Measurements from ENCODE around the gene BRSK2.

The BRSK2 gene

GRCh38 chr11:1377231-1377780 lies 12.4 kb upstream of the BRSK2 start:
- no peak for DNase-seq

GRCh38 chr11:1381793-1382425 lies 7.8 kb upstream of the BRSK2 start:
- DNase-seq: peak; percentile 17

- DNase-seq: no peak
Measured at GRCh38 chr11:1382429-1382828, 7.3 kb upstream of the BRSK2 start.

- DNase-seq: peak; percentile 87
Measured at GRCh38 chr11:1382831-1383607, 6.7 kb upstream of the BRSK2 start.

- no peak for DNase-seq
Measured at GRCh38 chr11:1384199-1384970, 5.3 kb upstream of the BRSK2 start.

- no peak for DNase-seq
Measured at GRCh38 chr11:1387521-1387920, 2.2 kb upstream of the BRSK2 start.

- DNase-seq: no peak
Measured at GRCh38 chr11:1387961-1388762, 1.6 kb upstream of the BRSK2 start.

- DNase-seq: no peak
Measured at GRCh38 chr11:1388763-1389102, 1.0 kb upstream of the BRSK2 start.

GRCh38 chr11:1389103-1389931 lies 417 bp upstream of the BRSK2 start:
- DNase-seq: peak; percentile 98

GRCh38 chr11:1390569-1391164 lies 933 bp downstream of the BRSK2 start:
- DNase-seq: peak; percentile 48

- DNase-seq: no peak
Measured at GRCh38 chr11:1391165-1392075, 1.7 kb downstream of the BRSK2 start.

- DNase-seq: no peak
Measured at GRCh38 chr11:1392111-1392510, 2.4 kb downstream of the BRSK2 start.

- no peak for DNase-seq
Measured at GRCh38 chr11:1392561-1392960, 2.8 kb downstream of the BRSK2 start.

GRCh38 chr11:1393038-1393710 lies 3.4 kb downstream of the BRSK2 start:
- DNase-seq: no peak

GRCh38 chr11:1394936-1395772 lies 5.4 kb downstream of the BRSK2 start:
- no peak for DNase-seq

GRCh38 chr11:1395773-1396374 lies 6.1 kb downstream of the BRSK2 start:
- no peak for DNase-seq

GRCh38 chr11:1396375-1396841 lies 6.7 kb downstream of the BRSK2 start:
- no peak for DNase-seq
